GM19025 (cell line): ENCODE data around the gene SIK2.
"Not testable (repeated sequence)": the region's sequence is repeated elsewhere in the genome, so short reads cannot be mapped to it uniquely, and the experiment has no call there.

Source experiments
- ATAC-seq: cut with Tn5 transposase; IDR thresholded peaks from one replicate; pipeline ENCODE4 v1.9.1; 2021; ENCODE audit warnings: mild to moderate bottlenecking, low read depth, moderate library complexity; ENCODE audit not compliant: unreplicated experiment

Gene SIK2

DNA sequence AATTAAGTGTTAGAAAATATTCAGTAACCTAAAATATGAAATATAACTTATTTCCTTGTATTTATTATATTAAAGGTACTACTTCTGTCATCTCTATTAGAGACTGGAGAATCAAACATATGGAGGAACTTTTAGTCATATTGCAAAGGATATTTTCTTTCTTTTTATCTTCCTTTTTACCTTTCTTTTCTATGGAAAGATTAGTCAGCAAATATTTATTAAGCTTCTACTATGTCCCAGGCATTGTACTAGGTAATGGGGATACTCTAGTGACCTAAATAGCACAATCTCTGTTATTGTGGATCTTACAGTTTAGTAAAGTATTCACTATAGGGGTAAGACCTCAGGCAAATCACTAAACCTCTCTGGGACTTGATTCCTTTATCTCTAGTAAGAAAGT lies 18.3 kb downstream of the SIK2 start:
- ATAC-seq, result no peak

DNA sequence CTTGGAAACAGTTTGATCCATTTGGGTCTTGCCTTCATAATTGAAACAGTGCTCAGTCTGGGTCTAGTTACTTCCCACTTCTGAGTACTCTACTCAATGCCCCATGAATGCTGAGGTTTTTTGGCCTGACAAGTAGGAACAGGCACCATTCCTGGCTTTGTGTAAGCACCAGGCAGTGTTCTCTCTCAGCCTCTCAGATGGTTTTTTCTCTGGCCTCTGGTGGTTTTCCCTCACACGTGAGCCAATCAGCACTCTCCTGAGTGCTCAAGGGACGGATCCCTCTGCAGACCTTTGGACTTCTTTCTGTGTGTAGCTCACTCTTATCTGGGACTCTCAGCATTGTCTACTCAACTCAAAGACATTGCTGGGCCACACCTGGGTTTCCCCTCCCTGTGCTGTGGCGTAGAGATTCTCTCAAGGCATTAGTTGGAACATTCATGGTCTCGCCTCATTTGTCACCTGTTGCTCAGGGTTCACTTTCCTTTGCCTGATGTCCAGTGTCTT lies 21.3 kb downstream of the SIK2 start:
- ATAC-seq, result peak; percentile 88

DNA sequence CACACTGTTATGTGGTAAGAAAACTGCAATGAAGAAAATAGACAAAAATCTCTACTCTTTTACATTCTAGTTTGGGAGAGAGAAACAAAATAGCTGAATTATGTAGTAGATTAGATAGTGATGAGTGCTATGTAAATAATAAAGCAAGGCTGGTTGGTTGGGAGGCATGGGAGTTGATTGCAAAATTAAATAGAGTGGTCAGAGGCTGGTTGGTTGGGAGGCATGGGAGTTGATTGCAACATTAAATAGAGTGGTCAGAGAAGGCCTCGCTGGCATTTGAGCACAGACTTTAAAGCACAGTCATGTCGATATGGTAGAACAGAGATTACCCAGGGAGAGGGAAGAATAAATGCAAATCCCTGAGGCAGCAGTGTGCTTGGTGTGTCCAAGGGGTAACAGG lies 22.4 kb downstream of the SIK2 start:
- no peak for ATAC-seq

DNA sequence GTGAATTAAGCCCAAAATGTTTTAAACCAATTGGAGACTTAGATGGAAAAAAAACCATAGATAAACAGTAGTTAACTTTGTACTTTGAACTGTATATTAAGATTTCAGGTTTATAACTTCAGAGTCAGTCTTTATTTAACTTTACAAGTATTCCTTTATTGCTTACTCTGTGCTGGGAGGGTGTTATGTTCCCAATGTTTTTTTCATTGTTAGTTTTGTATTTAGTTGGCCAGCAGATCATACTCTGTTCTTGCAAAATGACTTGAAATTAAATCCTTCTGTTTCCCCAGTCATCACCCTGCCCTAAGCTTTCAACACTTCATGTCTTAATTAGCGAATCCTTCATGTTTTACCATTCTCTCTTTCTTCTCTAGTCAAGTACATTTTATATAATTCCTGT lies 25.3 kb downstream of the SIK2 start:
- ATAC-seq, result no peak

DNA sequence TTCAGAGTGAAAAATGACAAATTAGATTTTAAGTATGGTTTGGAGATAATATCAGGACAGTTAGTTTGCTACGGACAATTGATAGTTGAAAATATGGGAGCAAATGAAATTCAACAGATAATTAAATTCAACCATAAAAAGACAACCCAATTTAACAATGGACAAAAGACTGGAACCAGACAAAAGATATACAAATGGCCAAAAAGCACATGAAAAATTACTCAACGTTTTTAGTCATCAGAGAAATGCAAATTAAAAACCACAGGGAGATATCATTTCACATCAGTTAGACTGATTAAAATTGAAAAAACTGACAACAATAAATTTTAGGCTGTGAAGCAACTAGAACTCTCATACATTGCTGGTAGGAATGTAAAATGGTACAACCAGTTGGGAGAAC lies 27.2 kb downstream of the SIK2 start:
- ATAC-seq, result no peak

DNA sequence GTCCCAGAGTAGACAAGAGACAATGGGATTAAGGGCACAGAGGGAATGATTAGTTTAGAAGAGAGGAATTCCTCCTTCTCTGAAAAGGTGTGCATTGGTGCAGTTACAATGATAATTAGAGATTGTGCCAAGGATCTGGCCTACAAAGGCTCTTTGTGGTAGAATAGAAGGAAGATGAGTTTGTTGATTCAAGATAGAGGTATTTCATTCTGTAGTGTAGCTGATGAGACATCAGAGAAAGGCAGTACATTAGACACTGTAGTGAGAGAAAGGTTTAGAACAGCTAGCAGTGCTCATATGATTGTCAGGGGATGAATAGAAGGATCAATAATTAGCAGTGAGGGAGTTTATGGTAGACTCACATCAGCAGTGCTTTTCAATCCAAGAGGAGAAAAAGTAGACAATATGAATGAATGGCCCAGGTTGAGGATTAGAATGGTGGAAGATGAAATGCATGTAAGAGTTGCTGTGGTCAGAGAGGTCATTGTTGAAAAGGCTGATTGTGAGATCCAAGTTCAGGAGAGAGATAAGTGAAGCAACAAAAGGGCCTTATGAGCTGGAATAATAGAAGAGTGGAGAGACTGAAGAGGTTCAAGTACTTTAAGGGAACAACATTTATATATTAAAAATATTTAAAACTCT lies 28.9 kb downstream of the SIK2 start:
- no peak for ATAC-seq

DNA sequence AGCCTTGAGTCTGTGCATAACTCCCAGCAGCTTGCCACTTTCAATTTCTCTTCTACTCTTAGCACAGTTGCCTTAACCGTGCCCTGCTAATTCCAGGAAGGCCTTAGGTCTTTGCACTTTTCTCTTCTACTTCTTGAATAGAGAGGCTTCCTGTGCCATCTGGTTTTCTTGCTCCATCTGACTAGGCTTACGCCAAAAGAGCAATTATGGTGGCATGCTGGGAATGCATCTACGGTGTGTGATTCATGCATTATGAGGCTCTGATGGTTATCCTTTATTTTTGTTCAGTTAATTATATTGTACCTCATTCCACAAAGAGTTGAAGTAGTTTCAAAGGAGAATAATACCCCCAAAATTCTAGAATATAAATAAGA lies 29.4 kb downstream of the SIK2 start:
- no peak for ATAC-seq

DNA sequence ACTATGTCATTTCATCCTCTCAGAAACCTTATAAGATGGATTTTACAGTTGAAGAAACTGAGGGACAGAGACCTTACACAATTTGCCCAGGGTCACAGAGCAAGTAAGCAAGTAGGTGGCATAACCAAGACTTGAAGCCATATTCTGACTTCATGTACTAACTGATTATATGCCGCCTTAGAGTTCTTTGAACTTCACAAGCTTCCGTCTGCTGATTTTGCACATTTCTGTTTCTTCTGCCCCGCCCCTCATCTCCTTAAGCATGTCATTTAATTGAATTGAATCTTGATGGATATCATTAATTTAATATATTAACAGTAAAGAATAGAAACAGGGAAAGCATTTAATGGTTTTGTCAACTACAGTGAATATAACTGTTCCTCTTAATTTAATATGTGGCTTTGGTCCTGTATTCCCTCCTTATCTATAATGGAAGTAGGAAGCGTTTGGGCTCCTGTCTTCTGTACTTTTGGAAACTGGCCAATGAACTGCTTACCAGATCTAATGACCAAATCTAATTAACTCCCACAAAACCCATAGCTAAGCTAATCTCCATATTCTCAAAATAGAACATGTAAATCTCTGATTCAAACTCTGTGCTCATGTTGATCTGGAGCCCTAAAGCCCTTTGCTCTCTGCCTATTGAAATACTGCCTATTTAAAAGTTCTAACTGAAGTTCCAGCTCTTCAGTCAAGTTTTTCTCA lies 30.4 kb downstream of the SIK2 start:
- no peak for ATAC-seq

DNA sequence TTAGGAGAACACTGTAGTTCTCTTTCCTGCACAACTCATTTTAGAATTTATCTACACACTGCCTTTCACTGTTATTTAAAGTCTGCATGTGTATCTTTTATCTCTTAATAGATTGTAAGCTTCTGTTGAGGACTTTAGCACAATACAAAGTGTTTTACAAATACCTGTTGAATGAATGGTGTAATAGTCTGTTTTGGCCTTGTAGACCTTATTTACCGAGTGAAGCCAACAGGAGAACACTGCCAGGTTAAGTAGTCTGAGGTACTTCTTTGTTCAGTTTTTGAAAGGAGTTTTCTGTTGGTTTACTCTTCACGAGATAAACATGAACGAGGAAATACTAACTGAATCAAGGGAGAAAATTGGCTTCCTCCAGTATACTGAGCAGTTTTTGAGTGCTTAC lies 31.0 kb downstream of the SIK2 start:
- ATAC-seq, result no peak

DNA sequence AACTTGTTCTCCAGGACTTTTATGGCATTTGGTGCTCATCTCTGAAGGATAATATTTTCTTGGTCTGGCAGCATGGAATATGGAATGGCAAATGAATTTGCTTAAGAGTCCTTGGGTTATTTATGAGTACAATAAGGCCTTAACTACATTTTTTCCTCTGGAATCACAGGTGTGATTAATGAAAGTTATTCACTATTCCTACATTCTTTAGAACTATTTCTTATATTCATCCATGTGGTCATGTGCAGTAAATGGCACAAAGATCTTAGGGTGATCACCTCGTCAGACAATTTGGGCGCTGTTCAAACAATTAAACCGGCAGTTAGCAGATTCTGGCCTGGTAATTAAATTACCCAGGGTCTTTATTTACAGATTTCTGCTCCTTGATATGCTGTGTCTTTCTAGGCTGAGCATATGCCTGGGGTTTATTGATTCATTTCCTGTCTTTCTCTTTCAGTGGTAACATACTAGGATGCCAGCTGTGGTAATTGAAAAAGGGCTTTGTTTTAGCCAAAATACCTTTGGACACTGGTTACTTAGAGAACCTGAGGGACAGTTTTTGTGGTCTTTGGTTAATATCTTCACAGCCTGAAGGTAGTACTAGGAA lies 31.6 kb downstream of the SIK2 start:
- ATAC-seq, result no peak

DNA sequence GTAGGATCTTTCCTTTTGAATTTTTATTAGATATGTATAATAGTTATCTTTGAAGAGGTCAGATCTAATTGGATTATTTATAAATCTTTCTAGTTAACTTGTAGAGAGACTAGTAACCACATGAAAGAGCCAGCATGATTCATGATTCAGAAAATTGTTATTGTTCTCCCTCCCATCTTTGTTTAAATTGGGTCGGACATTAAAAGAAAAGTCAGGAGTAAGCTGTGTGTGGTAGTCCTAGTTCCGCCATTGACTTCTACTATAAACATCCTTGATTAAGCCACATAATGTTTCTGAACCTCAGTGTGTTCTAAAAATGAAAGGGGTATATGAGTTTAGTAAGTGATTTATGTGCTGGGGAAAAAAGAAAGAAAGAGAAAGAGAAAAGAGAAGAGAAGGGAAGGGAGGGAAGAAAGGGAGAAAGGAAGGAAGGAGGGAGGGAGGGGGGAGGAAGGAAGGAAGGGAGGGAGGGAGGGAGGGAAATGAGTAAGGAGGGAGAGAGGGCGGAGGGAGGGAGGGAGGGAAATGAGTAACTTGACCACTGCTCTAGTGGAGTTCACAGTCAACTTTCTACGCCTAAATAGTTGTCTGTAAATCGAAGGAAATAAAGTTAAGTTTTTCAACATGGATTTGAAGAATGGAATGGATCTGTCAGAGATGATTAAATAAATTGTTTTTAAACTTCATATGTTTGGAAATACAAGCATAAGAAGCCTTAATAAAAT lies 32.9 kb downstream of the SIK2 start:
- no peak for ATAC-seq

DNA sequence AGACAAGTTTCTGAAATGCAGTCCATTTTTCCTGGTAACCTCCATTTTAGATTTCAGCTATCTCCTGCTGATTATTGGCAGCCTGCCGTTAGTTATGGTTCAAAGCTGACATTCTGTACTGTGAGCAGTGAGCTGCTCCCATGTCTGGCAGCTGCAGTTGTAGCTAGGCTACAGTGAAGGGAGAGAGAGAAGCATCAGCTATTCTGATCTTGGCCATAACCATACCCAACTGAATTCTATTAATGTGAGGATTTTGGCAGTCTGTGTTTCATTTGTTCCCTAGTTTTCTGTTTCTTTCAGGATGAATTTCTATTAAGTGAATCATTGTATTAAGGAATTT lies 33.4 kb downstream of the SIK2 start:
- ATAC-seq, result no peak

DNA sequence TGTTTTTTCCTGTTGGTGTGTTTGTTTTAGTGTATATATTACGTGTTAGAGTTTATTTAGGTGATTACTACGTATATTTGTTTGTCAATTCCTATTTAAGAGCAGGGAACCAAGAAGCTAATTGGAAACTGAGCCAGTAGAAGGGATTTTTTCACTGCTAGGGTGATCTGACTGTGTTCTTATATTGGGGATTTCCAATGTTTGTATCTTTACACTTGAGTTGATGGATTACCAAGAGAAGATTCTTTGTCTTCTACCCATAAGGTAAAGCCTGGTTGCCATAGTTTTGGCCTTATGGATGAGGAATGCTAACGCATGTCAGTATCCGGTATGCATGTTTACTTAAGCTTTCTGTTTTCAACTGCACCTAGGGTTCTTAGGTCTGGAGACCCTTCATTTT lies 35.6 kb downstream of the SIK2 start:
- ATAC-seq, result no peak

DNA sequence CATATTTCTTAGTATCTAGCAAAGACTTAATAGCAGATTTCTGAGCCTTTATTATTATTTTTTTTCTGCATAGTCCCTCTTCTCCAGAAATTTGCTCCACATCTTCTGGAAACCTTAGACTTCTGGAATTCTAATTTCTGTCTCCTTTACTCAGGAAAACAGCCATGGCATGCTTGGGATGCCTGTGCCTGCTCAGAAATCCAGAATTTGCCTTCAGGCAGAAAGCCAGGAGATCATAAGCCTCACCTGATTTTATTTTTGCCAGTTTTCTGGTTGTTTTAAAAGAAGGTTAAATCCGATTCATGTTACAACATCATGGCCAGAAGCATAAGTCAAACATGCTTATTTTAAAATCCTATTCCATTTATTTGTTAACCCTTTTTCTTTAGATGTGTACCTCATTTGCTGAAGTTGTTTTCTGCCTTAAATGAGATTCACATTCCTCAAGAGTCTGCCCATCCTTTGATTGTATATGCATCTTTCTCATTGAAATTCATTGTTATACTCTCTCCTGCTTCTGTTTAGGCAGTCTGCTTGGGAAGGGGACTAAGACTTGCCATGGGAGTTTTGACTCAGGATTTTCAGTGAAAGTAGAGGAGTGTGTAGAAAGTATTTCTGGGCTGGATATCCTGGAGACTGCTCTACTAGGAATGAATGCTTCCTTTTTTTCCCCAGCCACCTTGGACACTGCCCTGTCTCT lies 37.1 kb downstream of the SIK2 start:
- ATAC-seq, result no peak

DNA sequence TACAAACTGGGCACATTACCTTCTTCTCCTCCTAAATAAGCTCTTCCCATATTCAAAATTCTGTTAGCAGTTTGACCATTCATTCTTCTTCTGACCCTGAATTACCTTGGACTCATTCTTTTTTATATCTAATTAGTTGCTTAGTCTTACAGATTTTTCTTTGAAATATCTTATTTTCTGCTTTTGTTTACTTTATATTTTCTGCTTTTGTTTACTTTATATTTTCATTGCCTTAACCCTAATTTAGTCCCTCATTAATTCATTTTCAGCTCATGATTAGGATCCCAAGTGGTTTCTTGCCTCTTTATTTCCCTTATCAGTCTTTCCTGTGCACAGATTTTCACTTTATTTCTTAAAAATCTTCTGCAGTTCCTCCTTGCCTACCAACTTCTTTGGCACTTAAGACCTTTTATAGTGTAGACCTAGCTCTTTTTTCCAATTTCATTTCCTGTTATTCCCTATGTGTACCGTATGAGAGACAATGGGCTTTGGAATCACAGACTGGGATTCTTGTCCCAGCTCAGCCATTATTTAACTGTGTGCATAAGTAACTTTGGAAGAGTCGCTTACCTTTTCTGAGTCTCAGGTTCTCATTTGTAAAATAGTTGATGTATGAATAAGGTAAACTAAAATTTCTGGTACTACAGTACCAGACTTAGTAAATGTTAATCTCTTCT lies 39.2 kb downstream of the SIK2 start:
- ATAC-seq, result no peak

DNA sequence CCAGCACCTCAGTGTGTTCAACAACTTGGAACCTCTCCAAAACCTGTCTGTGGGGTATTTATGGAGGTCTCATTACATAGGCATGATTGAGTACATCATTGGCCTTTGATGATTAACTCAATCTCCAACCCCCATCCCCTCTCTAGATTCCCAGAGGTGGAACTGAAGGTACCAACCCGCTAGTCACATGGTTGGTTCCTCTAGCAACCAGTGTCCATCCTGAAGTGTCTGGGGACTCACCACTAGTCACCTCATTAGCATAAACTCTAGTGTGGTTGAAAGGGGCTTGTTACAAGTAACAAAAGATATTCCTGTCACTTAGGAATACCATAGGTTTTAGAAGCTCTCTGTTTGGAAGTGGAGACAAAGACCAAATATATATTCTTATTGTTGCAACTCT lies 40.3 kb downstream of the SIK2 start:
- ATAC-seq, result no peak

DNA sequence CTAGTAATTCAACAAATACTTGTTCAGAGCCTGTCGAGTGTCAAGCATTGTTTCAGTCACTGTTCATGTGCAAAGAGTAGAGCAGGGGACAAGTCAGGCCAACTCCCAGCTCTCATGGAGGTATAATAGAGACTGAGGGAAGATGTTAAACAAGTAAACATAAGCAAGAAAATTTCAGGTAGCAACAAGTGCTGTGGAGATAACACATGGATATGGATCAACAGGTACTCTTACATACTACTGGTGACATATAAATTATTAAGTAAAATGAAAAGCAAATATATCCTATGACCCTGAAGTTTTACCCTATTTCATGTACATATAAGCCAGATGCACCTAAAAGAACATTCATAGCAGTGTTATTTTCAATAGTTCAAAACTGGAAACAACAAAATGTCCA lies 42.7 kb downstream of the SIK2 start:
- no peak for ATAC-seq

DNA sequence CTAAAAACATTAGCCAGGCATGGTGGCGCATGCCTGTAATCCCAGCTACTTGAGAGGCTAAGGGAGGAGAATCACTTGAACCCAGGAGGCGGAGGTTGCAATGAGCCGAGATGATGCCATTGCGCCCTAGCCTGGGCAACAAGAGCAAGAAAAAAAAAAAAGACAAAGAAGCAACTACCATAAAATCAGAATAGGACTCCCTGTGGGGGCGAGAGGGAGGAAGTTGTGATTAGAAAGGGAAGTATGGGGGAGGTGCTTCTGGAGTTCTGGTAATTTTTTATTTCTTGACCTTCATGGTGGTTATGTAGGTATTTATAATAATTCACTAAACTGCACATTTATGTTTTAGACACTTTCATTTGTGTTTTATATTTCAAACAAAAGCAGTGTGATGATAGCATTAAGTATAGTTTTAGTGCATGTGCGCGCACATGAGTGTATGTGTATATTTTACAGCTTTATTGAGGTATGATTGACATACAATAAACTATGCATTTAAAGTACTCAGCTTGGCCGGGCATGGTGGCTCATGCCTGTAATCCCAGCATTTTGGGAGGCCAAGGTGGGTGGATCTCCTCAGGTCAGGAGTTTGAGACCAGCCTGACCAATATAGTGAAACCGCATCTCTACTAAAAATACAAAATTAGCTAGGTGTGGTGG lies 43.5 kb downstream of the SIK2 start:
- no peak for ATAC-seq

DNA sequence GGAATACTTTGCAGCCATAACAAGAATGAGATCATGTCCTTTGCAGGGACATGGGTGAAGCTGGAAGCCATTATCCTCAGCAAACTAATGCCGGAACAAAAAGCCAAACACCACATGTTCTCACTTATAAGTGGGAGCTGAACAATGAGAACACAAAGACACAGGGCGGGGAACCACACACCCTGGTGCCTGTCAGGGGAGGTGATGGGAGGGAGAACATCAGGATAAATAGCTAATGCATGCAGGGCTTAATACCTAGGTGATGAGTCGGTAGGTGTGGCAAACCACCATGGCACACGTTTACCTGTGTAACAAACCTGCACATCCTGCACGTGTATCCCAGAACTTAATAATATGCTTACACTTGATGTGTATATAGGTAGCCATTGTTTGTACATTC lies 49.1 kb downstream of the SIK2 start:
- not testable (repeated sequence) for ATAC-seq

DNA sequence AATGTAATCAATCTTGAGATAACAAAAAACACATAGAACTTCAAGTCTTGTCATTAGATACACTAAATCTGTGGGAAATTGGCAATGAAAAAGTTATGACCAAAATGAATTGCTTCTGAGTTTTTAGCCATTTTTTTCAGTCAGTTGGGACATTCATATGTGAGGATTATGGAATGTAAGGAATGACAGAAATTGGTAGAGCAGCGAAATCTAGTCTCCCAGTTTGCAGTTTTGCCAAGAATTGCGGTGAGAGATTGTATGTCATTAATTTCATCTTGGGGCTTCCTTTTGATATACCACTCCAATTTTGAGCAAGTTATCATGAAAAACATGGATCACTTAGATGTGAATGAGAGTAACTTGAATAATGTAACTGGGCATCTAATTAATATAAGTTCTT lies 49.9 kb downstream of the SIK2 start:
- ATAC-seq, result no peak
